ENCODE results near the gene SURF4. TPM values are rescaled to one million over a fixed set of nuclear protein-coding genes. Genes with fewer than 3 reads are reported as not detected.

The SURF4 gene
- total and polyA plus RNA-seq, 2 of the 13 experiments (the other 11 are each of a cell fraction or from before 2014, with no cell fraction given): 220 to 265 TPM

GRCh38 chr9:133397895-133398294 is 22.0 kb upstream of the SURF4 start (continued):
- TF ChIP-seq, protein P1, sequence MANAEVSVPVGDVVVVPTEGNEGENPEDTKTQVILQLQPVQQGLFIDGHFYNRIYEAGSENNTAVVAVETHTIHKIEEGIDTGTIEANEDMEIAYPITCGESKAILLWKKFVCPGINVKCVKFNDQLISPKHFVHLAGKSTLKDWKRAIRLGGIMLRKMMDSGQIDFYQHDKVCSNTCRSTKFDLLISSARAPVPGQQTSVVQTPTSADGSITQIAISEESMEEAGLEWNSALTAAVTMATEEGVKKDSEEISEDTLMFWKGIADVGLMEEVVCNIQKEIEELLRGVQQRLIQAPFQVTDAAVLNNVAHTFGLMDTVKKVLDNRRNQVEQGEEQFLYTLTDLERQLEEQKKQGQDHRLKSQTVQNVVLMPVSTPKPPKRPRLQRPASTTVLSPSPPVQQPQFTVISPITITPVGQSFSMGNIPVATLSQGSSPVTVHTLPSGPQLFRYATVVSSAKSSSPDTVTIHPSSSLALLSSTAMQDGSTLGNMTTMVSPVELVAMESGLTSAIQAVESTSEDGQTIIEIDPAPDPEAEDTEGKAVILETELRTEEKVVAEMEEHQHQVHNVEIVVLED (CRISPR knock-in tag; IDR thresholded peaks at IDR 0.05; ENCODE audit: borderline replicate concordance): no peak

DNA sequence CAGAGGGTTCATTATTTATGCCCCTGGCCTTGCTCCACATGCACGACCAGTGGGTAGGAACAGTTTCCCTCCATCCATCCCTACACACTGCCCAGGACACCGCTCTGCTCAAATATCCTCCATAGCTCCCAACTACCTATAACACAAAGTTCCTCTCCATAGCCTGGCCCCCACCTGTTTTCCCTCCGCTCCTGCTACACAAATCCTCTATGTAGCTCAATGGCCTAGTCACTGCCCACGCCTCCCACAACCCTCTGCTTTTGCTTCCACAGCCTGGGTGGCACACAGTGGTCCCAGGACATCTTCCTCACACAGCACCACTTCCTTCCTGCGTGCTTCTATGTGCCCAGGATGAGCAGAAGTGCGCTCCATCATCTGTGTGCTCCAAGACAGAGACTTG is 21.5 kb upstream of the SURF4 start:
- in situ Hi-C loops (cut with HindIII; ENCODE audit: extremely low pct_ligation_motif_present, low pct_unique_long_range_greater_than_20kb): no loop called here
- Histone ChIP-seq H2AFZ (ENCODE audit: low read length) (no peak overlapping the region), H3K27ac (ENCODE audit: extremely low read length, insufficient read depth, low read length) (no peak overlapping the region), H3K4me1 (ENCODE audit: insufficient read depth, low read length) (peaks cover 43% of the 10 kb centered on the region), H3K27me3 (ENCODE audit: control insufficient read depth in 1 of 2, insufficient read depth in 2 of 2, low read length in 2 of 2) (no peaks in the 10 kb centered on the region), H3K9ac (ENCODE audit: insufficient read depth, low read depth, low read length) (no peak overlapping the region), H3K36me3 (replicated peaks in 1 of 2; ENCODE audit: control insufficient read depth in 1 of 2, insufficient read depth in 2 of 2, low read length in 2 of 2) (no peaks in the 10 kb centered on the region), H3K79me2 (ENCODE audit: insufficient read depth, low read length) (no peaks in the 10 kb centered on the region), H4K20me1 (ENCODE audit: insufficient read depth, low read length) (no peaks in the 10 kb centered on the region), H3K4me3 (replicated peaks in 1 of 3; ENCODE audit: insufficient read depth in 1 of 3, low read depth in 2 of 3, low read length in 3 of 3) (no peak overlapping the region), H3K4me2 (ENCODE audit: low read depth, low read length) (no peak overlapping the region), H3K9me3 (ENCODE audit: low read length) (no peaks in the 10 kb centered on the region)
- TF ChIP-seq, protein P2, sequence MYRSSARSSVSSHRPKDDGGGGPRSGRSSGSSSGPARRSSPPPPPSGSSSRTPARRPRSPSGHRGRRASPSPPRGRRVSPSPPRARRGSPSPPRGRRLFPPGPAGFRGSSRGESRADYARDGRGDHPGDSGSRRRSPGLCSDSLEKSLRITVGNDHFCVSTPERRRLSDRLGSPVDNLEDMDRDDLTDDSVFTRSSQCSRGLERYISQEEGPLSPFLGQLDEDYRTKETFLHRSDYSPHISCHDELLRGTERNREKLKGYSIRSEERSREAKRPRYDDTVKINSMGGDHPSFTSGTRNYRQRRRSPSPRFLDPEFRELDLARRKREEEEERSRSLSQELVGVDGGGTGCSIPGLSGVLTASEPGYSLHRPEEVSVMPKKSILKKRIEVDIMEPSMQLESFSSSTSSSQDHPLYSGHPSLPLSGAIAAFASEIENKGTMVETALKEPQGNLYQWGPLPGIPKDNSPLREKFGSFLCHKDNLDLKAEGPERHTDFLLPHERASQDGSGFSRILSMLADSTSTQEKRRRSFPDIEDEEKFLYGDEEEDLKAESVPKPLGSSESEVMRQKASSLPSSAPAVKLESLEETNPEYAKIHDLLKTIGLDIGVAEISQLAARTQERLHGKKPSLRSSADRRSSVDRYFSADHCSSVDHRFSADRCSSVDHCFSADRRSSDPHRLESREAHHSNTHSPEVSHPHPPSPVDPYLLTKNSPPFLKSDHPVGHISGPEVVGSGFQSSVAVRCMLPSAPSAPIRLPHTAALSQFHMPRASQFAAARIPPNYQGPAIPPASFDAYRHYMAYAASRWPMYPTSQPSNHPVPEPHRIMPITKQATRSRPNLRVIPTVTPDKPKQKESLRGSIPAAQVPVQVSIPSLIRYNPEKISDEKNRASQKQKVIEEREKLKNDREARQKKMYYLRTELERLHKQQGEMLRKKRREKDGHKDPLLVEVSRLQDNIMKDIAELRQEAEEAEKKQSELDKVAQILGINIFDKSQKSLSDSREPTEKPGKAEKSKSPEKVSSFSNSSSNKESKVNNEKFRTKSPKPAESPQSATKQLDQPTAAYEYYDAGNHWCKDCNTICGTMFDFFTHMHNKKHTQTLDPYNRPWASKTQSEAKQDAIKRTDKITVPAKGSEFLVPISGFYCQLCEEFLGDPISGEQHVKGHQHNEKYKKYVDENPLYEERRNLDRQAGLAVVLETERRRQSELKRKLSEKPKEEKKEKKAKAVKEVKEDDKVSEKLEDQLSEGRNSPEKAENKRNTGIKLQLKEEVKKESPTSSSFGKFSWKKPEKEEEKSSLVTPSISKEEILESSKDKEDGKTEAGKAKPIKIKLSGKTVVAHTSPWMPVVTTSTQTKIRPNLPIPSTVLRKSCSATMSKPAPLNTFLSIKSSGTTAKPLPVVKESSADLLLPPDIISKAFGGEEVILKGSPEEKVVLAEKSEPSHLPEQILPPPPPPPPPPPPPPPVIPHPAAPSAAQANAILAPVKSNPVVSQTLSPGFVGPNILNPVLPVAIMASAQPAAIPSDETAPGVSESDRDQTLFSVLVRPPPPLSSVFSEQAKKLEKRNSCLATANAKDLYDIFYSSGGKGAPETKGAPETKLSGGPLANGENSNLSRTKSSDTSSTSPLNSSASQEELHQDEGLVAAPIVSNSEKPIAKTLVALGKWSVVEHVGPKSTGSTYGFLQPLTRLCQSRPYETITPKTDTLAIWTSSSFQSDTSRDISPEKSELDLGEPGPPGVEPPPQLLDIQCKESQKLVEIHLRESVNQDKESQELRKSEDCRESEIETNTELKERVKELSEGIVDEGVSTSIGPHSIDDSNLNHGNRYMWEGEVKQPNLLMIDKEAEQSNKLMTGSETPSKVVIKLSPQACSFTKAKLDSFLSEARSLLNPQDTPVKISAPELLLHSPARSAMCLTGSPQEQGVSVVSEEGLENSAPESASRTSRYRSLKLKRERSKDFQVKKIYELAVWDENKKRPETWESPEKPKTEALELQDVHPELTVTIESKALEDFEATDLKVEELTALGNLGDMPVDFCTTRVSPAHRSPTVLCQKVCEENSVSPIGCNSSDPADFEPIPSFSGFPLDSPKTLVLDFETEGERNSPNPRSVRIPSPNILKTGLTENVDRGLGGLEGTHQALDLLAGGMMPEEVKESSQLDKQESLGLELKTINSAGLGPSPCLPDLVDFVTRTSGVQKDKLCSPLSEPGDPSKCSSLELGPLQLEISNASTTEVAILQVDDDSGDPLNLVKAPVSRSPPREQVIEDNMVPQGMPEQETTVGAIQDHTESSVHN (CRISPR knock-in tag; IDR thresholded peaks at IDR 0.05): 0 out of 2 replicates have a peak, but pooled peaks have one; percentile 39
- TF ChIP-seq ZNF142 (CRISPR knock-in tag; IDR thresholded peaks at IDR 0.05): no peak
- TF ChIP-seq MEIS1 (CRISPR knock-in tag; IDR thresholded peaks at IDR 0.05; ENCODE audit: borderline replicate concordance): 0 out of 2 replicates have a peak, but pooled peaks have one; percentile 27
- no peak for TF ChIP-seq SATB2 (CRISPR knock-in tag; IDR thresholded peaks at IDR 0.05)
- TF ChIP-seq AGO2 (optimal IDR thresholded peaks at IDR 0.05; ENCODE audit: low read depth, low read length): peak; percentile 5
- 62% methylated on average over 6 of the region's 6 CpGs for WGBS (ENCODE audit: low lambda C conversion rate)
- FAIRE-seq: no peak
- BruUV-seq (replicated peaks): no TSS peak
- CTCF ChIA-PET (ENCODE audit: low intra/inter-chr PET ratio, low total read pairs): no interaction called here
- intact Hi-C loops (cut with micrococcal nuclease; ENCODE audit: unreplicated experiment): loop anchor here (5.0 kb wide), 1 partner anchor 40 kb away; the partner anchor contains the start of genes SURF1 and SURF2
- POLR2A ChIA-PET: interaction anchor here (0.8 to 1.1 kb wide), 2 partner anchors 20 to 49 kb away, joined by 3 read pairs; partner anchors contain the start of genes MED22, REXO4 and RPL7A
- no peak for DNase-seq (ENCODE audit: low spot score)
- ATAC-seq: no peak
